ENCODE measurements around the gene INAFM2.

GRCh38 chr15:40295877-40296560 lies 27.5 kb upstream of the INAFM2 start:
- TF ChIP-seq, protein P1, sequence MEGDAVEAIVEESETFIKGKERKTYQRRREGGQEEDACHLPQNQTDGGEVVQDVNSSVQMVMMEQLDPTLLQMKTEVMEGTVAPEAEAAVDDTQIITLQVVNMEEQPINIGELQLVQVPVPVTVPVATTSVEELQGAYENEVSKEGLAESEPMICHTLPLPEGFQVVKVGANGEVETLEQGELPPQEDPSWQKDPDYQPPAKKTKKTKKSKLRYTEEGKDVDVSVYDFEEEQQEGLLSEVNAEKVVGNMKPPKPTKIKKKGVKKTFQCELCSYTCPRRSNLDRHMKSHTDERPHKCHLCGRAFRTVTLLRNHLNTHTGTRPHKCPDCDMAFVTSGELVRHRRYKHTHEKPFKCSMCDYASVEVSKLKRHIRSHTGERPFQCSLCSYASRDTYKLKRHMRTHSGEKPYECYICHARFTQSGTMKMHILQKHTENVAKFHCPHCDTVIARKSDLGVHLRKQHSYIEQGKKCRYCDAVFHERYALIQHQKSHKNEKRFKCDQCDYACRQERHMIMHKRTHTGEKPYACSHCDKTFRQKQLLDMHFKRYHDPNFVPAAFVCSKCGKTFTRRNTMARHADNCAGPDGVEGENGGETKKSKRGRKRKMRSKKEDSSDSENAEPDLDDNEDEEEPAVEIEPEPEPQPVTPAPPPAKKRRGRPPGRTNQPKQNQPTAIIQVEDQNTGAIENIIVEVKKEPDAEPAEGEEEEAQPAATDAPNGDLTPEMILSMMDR (IDR thresholded peaks at IDR 0.05): no peak
- TF ChIP-seq POLR2A (IDR thresholded peaks at IDR 0.05): no peak
- TF ChIP-seq EP300 (IDR thresholded peaks at IDR 0.05): no peak
